Stimulated activated naive CD8-positive, alpha-beta T cell treated with anti-CD3 and anti-CD28 coated beads, Interleukin-15, Interleukin-2, amounts not matched to agents 100 U/mL and 50 U/mL, for 24 hours (primary cell): Measurements from ENCODE around the gene PLPP7.
A peak's percentile ranks its signal among the peaks of the same experiment; 100 is the strongest.
"Not testable (repeated sequence)": the region's sequence is repeated elsewhere in the genome, so short reads cannot be mapped to it uniquely, and the experiment has no call there.

Experiments
- ATAC-seq: fragments of 150-1000 bp; cut with Tn5 transposase; one replicate; pipeline ENCODE4 v1.10.0; 2021
- DNase-seq: peaks from one replicate; pipeline ENCODE4 v3.0.0; 2021

The PLPP7 gene

GRCh38 chr9:131330814-131331600, 41.5 kb downstream of the PLPP7 start:
- ATAC-seq (no peak), DNase-seq (no peak)

GRCh38 chr9:131331996-131332395, 42.5 kb downstream of the PLPP7 start:
- DNase-seq, ATAC-seq: not testable (repeated sequence)

- DNase-seq, result no peak
- ATAC-seq, result no peak
Observed at GRCh38 chr9:131333771-131334628, 44.5 kb downstream of the PLPP7 start.

GRCh38 chr9:131334629-131335367, 45.3 kb downstream of the PLPP7 start:
- ATAC-seq (no peak), DNase-seq (no peak)

- DNase-seq, result no peak
- no peak for ATAC-seq
Observed at GRCh38 chr9:131335368-131335755, 45.8 kb downstream of the PLPP7 start.

GRCh38 chr9:131337131-131337848, 47.8 kb downstream of the PLPP7 start:
- ATAC-seq (no peak), DNase-seq (no peak)

GRCh38 chr9:131339212-131339611, 49.7 kb downstream of the PLPP7 start:
- ATAC-seq, DNase-seq: not testable (repeated sequence)

GRCh38 chr9:131344931-131345535, 55.5 kb downstream of the PLPP7 start:
- ATAC-seq, DNase-seq: not testable (repeated sequence)

GRCh38 chr9:131346559-131346958, 57.0 kb downstream of the PLPP7 start:
- no peak for ATAC-seq
- no peak for DNase-seq

- no peak for DNase-seq
- ATAC-seq, result no peak
Observed at GRCh38 chr9:131347376-131348020, 58.0 kb downstream of the PLPP7 start.

GRCh38 chr9:131348631-131349521, 59.4 kb downstream of the PLPP7 start:
- ATAC-seq (no peak), DNase-seq (no peak)

GRCh38 chr9:131349522-131349880, 60.0 kb downstream of the PLPP7 start:
- no peak for ATAC-seq
- DNase-seq, result no peak

GRCh38 chr9:131349881-131350563, 60.5 kb downstream of the PLPP7 start:
- peak; percentile 92 for DNase-seq
- ATAC-seq, result peak; percentile 92

GRCh38 chr9:131356479-131356878, 67.0 kb downstream of the PLPP7 start:
- DNase-seq, ATAC-seq: not testable (repeated sequence)

- DNase-seq, result no peak
- ATAC-seq, result no peak
Observed at GRCh38 chr9:131358556-131358955, 69.0 kb downstream of the PLPP7 start.
